ENCODE results near the gene DOK1. TPM values are rescaled to one million over a fixed set of nuclear protein-coding genes. Genes with fewer than 3 reads are reported as not detected.

DOK1 gene
- 30.5 and 35.7 TPM in 2 replicates for total RNA-seq

GRCh38 chr2:74553892-74554819, at the start of gene DOK1, which contains the start of gene LOXL3:
Gene DOK1, plus strand, starts transcription at chr2:74554720. Its CDS starts 35 bp downstream, at chr2:74554755.
Gene LOXL3, minus strand, starts transcription at chr2:74553942. Its CDS starts 1,308 bp downstream, at chr2:74552634.
- no peak for TF ChIP-seq CTCF (conservative IDR thresholded peaks at IDR 0.05; ENCODE audit: low read depth, low read length)
- peak within 1 kb of the TSS; percentile 76 for H3K4me3 ChIP-seq (ENCODE audit: low read depth, low read length)
- no peak for DNase-seq (ENCODE audit: low read depth)

- no peak for TF ChIP-seq CTCF (conservative IDR thresholded peaks at IDR 0.05; ENCODE audit: low read depth, low read length)
- DNase-seq (ENCODE audit: low read depth), result no peak
- peak overlapping the region; percentile 32 for H3K4me3 ChIP-seq (ENCODE audit: low read depth, low read length)
Observed at GRCh38 chr2:74505448-74506246, 48.9 kb upstream of the DOK1 start.

GRCh38 chr2:74507145-74507925, 47.2 kb upstream of the DOK1 start, which contains the start of gene PCGF1:
Gene PCGF1, minus strand, starts transcription at chr2:74507695. Its CDS starts 27 bp downstream, at chr2:74507668.
- DNase-seq (ENCODE audit: low read depth), result peak; percentile 79
- peak within 1 kb of the TSS; percentile 72 for H3K4me3 ChIP-seq (ENCODE audit: low read depth, low read length)
- peak; percentile 30 for TF ChIP-seq CTCF (conservative IDR thresholded peaks at IDR 0.05; ENCODE audit: low read depth, low read length)

- TF ChIP-seq CTCF (conservative IDR thresholded peaks at IDR 0.05; ENCODE audit: low read depth, low read length), result no peak
- DNase-seq (ENCODE audit: low read depth), result no peak
- H3K4me3 ChIP-seq (ENCODE audit: low read depth, low read length), result peak overlapping the region; percentile 72
Observed at GRCh38 chr2:74507926-74508520, 46.5 kb upstream of the DOK1 start.

- no peak overlapping the region for H3K4me3 ChIP-seq (ENCODE audit: low read depth, low read length)
- no peak for TF ChIP-seq CTCF (conservative IDR thresholded peaks at IDR 0.05; ENCODE audit: low read depth, low read length)
- no peak for DNase-seq (ENCODE audit: low read depth)
Observed at GRCh38 chr2:74510272-74510671, 44.2 kb upstream of the DOK1 start.
